Jurkat, Clone E6-1 (cell line): ENCODE measurements around the gene ZNF619.

Experiments used
- DNase-seq: peaks from one replicate; pipeline ENCODE4 v3.0.0-alpha.2; 2011; ENCODE audit warnings: low read depth, low spot score
- H3K4me3 ChIP-seq: 2 replicates; pipeline ENCODE4 v1.5.1; 2011; ENCODE audit warnings: mild to moderate bottlenecking, low read length, control low read depth, moderate library complexity

ZNF619 gene

DNA sequence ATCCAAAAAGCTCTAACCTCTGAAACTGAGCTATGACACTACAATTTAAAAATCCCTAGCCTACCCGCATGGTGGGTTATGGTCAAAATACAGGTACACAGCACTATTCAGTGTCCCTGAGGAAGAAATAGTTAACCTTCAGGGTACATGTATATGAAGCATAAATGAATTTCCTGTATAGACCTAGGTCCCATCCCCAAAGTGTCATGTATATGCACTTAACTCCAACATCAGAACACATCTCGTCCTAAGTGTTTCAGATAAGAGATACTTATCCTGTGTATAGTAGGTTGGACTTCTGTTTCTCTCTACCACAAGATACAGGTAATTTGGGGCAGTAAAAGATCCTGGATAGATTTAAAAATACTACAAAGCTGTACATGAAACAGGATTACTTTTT is 13.3 kb upstream of the ZNF619 start:
- DNase-seq = no peak
- H3K4me3 ChIP-seq = no peak overlapping the region

DNA sequence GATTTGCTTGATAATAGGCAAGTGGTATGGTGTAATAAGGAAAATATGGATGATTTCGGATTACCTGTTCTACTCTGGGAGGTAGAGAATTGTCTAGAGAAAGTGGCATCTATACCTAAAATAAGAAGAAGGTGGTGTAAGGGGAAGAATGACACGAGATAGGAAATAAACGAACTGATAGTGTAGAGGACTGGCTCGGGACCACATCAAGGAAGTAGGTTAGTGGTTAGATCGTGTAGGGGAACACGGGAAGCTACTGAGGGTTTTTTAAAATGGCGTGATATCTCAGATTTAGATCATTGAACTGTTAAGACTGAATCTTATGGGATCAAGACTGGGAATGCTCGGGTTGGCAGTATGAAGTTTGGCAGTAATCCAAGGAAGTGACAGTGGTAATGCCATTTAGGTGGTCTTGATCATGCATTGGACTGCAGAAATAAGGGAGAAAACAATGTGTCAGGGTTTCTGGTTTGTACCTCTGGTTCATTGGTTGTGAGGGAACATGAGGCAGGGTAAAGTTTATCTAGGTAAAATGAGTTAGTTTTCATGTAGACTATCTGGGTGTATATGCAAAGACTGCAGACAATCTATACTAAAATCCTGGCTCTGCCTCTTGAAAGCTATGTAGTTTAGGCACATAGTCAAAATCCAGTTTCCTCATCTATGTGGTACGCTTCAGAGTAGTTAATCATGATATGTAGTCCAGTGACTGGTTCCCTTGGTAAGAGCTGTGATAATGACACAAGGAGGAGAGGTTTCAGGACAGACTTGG is 12.4 kb upstream of the ZNF619 start:
- no peak overlapping the region for H3K4me3 ChIP-seq
- peak; percentile 85 for DNase-seq

DNA sequence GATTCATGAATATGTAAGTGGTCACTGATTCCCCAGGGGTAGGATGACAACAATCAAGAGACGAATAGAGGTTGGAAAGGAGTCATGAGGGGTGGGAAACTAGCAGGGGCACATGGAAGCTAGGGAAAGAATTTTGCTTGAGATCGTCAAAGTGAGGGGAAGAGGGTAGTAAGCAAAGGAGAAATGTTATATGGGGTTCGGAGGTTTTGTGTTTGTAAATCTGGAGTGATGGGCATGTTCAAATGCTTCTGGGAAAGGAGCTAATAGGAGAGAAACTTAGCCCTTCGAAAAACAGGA is 11.9 kb upstream of the ZNF619 start:
- no peak overlapping the region for H3K4me3 ChIP-seq
- DNase-seq = no peak

DNA sequence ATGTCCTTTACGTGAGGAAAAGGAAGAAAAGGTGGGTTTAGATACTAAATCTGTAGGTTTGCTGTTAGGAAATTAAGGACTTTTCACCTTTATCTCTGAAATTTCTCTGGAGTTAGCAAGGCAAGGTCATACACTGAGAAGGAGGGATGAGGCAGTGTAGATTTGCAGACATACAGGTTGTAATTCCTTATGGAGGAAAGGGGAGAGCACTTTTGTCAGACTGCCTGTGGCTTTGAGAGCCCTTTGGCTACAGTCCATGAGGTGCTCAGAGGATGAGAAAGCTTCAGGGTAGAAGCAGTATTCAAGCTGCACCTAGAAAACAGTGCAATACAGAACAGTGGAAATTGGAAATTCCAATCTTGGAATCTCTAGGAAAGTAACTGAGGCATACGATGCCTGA is 11.5 kb upstream of the ZNF619 start:
- no peak for DNase-seq
- H3K4me3 ChIP-seq = no peak overlapping the region

DNA sequence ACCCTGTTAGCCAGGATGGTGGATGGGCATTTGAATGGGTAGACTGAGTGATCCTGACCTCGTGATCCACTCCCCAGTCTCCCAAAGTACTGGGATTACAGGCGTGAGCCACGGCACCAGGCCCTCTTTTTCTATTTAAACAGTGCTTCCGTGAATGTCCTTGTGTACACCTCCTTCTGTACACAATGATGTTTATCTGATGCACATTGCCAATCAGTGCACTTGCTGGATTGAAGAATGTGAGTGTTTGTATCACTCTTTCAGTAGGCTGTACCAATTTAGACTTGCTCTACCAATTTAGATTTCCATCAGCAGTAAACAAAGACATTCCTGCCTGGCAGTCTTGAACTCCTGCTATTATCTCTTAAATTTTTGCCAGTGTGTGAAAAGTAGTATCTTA is 8.9 kb upstream of the ZNF619 start:
- no peak for DNase-seq

DNA sequence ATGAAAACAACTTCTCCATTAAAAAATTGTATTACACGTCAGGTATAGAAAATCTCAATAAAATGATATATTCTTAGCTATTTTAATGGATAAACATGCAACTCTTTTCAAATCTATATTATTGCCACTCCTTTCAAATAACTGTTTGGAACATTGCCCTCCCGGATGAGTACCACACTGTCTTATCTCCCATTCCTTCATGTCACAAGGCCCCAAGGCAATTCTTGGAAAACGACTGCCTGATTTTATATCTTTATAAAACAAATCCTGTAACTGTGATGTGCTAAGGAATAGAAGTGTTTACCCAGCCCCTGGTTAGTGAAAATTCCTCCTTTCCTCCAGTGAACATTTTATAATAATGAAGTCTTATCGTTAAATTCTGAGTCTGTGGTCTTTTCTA is 6.2 kb upstream of the ZNF619 start:
- DNase-seq = no peak
- no peak overlapping the region for H3K4me3 ChIP-seq

More for the DNA sequence above, 8.9 kb upstream of the ZNF619 start:
- H3K4me3 ChIP-seq = no peak overlapping the region

DNA sequence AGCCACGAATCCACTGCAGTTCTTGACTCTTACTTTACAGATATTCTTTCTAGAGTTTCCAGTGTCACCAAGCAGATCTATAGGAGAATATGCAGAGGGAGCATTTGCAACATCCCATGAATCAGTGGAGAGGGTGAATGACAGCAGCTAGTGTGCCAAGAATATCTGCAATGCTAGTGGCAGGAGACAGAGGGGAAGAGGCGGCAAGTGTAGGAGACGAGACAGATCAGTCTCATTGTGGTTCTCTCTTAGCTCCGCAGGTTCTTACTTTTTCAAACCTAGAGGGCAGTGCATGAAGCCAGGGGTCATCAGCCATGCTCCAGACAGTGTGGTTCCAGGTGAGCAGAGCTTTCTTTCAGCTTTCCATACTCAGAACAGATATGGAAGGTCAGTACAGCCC is 744 bp downstream of the ZNF619 start:
- no peak for DNase-seq
- no peak overlapping the region for H3K4me3 ChIP-seq

DNA sequence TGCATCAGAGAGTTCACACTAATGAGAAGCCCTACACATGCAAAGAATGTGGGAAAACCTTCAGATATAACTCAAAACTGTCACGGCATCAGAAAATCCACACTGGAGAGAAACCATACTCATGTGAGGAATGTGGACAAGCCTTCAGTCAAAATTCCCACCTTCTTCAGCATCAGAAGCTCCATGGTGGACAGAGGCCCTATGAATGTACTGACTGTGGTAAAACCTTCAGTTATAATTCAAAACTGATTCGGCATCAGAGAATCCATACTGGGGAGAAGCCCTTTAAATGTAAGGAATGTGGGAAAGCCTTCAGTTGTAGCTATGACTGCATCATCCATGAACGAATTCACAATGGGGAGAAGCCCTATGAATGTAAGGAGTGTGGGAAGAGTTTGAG is 10.2 kb downstream of the ZNF619 start:
- DNase-seq = no peak
- H3K4me3 ChIP-seq = no peak overlapping the region

DNA sequence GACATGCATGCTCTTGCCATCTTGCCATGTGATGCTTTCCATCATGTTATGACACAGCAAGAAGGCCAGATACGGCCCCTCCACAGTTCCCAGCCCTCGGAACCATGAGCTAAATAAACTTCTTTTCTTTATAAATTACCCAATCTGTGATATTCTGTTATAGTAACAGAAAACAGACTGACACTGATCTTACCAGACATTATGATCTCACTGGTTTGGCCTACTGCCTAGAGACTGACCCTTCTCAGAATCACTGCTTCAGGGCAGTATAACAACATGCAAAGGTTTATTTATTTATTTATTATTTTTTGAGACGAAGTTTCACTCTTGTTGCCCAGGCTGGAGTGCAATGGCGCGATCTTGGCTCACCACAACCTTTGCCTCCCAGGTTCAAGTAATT is 14.0 kb downstream of the ZNF619 start:
- no peak overlapping the region for H3K4me3 ChIP-seq
- DNase-seq = no peak

DNA sequence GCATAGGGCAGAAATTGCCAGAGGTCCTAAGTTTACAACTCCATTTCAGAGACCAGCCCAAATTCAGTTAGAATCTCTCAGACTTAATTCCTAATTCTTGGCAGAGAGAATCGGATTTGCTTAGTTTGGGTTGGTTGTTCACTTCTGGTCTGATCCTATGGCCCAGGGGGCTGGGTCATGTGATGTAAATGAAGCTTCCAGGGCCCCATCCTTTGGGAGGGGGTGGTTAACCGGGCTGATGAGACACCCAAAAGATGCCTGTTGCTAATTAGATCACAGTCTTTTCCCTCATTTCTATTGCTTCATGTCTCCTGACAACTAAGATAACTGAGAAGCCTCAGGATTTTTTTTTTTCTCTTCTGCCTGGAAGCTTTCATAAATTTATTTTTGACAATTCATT is 17.8 kb downstream of the ZNF619 start:
- H3K4me3 ChIP-seq = no peak overlapping the region
- DNase-seq = no peak

DNA sequence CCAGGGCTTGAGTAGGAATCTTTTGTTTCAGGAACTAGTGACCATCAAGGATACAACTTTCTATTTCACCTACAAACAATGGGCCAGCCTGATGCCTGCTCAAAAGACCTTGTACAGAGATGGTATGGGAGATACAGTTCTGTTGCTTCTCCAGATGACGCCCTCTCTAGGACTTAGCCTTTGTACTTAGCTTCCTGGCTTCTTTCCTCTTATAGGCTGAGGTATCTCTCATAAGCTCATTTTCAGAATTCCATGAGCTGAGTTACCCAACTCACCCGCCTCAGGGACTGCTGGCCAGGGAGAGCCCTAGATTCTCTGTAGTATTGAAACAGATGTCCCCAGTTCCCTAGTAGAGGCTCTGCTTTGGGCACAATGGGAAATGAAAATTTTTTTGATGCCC is 20.4 kb downstream of the ZNF619 start:
- DNase-seq = no peak
- no peak overlapping the region for H3K4me3 ChIP-seq

DNA sequence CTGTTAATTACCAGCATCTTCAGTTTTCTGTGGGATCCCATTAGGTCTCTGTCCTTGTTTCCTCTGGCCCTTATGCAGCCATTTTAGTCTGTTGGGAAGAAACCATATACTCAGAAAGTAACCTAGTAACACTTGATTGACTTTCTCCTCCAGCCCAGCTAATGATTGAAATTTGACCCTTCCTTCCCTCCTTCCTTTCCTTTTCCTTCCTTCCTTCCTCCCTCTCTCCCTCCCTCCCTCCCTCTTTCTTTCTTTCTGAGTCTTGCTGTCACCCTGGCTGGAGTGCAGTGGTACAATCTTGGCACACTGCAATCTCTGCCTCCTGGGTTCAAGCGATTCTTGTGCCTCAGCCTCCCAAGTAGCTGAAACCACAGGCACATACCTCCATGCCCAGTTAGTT is 23.0 kb downstream of the ZNF619 start:
- H3K4me3 ChIP-seq = no peak overlapping the region
- DNase-seq = no peak

DNA sequence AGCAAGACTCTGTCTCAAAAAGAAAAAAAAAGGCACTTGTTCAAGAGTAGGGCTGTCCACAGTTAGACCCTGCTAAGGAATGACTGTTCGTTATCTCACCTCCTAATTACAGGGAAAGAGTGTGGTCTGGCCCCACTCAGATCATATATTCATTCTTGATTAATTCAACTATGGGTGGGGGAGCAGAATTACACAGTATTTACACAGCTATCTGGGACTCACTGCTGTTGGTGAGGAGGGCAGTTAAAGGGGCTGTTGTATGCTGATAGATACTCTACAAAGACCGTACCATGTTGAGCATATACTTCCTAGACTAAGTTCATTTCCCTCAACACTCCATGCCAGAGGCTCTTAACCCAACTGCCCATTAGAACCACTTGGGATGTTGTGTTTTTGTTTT is 25.1 kb downstream of the ZNF619 start:
- DNase-seq = no peak
- no peak overlapping the region for H3K4me3 ChIP-seq

DNA sequence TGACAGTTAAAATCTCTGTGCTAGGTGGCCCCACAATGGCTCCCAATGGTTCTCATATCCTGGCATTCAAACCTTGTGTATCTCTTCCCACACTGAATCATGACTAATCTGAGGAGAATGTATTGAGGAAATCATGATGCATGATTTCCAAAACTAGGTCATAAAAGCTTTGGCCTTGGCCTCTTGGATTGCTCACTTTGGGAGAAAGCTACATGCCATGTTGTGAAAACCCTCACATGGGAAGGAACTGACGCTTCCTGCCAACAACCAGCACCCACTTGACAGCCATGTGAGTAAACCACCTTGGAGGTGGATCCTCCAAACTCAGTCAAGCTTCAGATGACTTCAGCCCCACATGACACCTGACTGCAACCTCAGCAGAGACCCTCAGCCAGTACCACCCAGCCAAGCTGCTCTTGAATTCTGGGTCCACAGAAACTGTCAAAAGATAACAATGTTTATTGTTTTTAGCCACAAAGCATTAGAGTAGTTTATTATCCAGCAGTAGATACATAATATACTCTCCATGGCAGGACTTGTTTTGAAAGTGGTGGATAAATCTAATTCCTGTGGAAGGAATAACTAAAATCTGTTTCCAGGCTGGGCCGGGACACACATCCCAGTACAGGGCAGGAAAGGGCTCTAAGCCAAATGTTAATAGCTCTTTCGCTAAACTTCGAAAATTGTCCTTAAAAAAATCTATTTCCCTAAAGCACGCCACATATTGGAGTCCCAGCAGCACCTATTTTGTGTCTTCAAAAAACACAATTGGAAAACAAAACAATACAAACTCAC is 27.9 kb downstream of the ZNF619 start:
- H3K4me3 ChIP-seq = no peak overlapping the region
- no peak for DNase-seq

DNA sequence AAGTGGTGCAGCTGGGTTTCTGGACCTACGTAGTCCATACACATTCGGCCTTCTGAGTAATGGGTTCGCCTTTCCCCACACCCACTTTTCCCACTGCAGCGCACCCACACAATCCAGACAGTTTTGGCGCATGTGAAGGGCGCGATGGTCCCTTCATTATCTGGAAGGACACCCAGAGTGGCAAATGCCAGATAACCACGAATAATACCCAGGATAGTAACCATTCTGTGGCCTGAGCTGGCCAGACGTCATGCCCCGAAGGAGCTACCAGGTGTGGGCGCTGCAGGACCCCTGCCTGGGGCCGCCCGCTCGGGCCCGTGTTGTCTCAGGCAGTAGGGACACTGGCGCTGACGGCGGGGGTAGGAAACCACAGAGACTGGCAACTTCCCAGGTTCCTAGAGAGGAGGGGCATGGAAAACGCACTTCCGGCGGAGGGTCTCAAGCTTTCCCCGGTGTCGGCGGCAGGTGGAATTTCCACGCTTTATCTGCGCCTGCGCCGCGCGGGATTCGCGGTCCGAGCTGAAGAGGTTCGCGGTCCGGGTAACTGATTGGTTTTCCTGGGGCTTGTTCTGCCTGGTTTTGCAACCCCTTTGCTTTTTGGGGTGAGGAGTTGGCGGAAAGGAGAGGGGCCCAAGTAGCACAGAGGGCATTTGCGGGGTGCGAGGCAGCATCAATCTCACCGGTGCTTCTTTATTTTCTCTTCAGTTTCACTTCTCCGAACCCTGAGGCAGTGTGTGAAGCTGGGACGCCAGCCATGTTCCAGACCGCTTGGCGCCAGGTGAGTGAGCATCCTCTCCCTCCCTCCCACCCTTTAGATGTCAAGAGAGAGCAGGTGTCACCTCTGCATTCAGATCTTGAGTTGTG is 28.9 kb downstream of the ZNF619 start, which contains the start of gene ZNF620:
Gene ZNF620, plus strand, starts transcription at position 441 of the 864 bp plus-strand sequence. Its CDS starts 314 bp downstream, at position 755.
- no peak within 1 kb of the TSS for H3K4me3 ChIP-seq

DNA sequence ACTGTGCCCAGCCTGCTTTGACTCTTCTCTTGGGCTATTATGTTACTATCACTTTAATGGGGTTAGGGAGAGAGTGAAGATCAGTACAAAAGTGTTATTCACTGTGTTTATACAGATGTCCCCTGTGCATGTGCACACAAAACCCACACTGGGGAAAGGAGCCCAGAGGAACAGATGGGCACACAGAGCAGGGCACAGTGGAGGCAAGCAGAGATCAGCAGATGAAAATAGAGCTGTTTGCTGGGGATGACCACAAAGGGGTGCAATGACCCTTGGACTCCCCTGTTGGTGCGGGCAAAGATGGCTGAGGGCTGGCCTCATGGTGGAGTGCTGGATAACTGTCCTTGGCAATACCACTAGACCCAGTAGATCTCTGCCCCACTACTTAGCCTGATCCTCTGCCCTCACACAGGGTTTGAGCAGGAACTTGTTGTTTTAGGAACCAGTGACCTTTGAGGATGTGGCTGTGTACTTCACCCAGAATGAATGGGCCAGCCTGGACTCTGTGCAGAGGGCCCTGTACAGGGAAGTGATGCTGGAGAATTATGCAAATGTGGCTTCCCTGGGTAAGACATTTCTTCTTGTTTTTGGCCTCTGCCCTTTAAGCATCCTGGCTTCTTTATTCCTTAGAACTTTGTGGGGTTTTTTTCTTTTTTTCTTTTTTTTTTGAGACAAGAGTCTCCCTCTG is 34.3 kb downstream of the ZNF619 start:
- no peak overlapping the region for H3K4me3 ChIP-seq
- DNase-seq = no peak

More for the DNA sequence above, 28.9 kb downstream of the ZNF619 start, which contains the start of gene ZNF620:
- no peak for DNase-seq

DNA sequence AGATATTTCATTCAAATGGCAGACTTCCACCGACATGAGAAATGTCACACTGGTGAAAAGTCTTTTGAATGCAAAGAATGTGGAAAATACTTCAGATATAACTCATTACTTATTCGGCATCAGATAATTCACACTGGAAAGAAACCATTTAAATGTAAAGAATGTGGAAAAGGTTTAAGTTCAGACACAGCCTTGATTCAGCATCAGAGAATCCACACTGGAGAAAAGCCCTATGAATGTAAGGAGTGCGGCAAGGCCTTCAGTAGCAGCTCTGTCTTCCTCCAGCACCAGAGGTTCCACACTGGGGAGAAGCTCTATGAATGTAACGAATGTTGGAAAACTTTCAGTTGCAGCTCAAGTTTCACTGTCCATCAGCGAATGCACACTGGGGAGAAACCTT is 39.3 kb downstream of the ZNF619 start:
- no peak for DNase-seq
- H3K4me3 ChIP-seq = no peak overlapping the region

DNA sequence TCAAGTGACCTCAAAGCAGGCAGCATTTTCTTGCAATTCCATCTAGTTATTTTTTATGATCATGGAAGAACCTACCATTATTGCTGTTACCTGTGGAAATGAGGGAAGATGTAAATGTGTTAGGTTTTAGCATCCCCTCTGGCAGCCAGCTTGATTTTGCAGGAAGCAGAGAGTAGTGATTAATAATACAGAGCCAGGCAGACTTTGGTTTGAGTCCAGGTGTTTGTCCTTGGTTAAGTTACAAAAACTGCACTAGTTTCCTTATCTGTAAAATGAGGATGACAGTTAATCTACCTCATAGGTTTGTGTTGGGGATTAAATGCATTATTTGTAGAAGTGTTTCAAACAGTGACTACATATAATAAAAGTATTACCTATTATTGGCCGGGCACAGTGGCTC is 41.1 kb downstream of the ZNF619 start:
- no peak overlapping the region for H3K4me3 ChIP-seq
- no peak for DNase-seq

DNA sequence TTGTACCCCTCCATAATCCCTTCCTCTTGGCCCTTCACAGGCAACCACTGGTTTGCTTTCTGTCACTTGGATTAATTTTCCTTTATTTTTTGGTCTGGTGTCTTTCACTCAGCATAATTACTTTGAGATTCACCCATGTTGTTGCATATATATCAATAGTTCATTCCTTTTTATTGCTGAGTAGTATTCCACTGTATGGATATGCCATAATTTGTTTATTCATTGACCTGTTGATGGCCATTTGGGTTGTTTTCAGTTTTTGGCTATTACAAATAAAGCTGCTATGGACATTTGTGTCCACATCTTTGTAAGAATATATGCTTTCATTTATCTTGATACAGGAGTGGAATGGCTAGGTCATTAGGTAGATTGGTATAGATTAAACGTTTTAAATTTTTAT is 41.9 kb downstream of the ZNF619 start:
- DNase-seq = no peak
- no peak overlapping the region for H3K4me3 ChIP-seq
